ENCODE results near the gene LMNB1. TPM values are rescaled to one million over a fixed set of nuclear protein-coding genes. Genes with fewer than 3 reads are reported as not detected.
"Not testable (repeated sequence)": the region's sequence is repeated elsewhere in the genome, so short reads cannot be mapped to it uniquely, and the experiment has no call there.

Gene LMNB1
- total and polyA plus RNA-seq, 2 donors, result 3.3 to 49.1 TPM

DNA sequence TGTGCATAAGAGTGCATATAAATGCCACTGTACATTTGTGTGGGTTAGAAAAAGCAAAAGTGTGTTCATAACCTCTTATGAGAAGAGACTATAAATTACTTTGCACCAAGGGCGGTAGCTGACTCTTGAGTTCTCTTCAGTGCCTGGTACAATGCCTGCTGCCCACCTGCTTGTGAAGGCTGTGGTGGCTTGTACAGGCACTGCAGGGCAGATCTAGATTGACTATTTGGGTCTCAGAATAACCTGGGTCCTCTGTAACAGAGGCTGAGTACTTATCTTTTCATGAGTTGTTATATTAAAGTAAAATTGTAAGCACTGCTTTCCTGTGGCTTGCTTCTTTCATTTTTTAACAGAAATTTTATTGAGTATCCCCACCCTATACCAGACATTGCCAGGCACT is 22.8 kb downstream of the LMNB1 start:
- H3K4me3 ChIP-seq (ENCODE audit: low read depth, low read length), result no peak overlapping the region
- WGBS, result 91% methylated on average over 1 of the region's 1 CpG
- H3K4me1 ChIP-seq (ENCODE audit: insufficient read depth), result no peaks in the 10 kb centered on the region
- H3K36me3 ChIP-seq (ENCODE audit: insufficient read depth), result no peaks in the 10 kb centered on the region
- no peak for DNase-seq (ENCODE audit: extremely low spot score)
- no peak overlapping the region for H3K27ac ChIP-seq (ENCODE audit: low read depth)

DNA sequence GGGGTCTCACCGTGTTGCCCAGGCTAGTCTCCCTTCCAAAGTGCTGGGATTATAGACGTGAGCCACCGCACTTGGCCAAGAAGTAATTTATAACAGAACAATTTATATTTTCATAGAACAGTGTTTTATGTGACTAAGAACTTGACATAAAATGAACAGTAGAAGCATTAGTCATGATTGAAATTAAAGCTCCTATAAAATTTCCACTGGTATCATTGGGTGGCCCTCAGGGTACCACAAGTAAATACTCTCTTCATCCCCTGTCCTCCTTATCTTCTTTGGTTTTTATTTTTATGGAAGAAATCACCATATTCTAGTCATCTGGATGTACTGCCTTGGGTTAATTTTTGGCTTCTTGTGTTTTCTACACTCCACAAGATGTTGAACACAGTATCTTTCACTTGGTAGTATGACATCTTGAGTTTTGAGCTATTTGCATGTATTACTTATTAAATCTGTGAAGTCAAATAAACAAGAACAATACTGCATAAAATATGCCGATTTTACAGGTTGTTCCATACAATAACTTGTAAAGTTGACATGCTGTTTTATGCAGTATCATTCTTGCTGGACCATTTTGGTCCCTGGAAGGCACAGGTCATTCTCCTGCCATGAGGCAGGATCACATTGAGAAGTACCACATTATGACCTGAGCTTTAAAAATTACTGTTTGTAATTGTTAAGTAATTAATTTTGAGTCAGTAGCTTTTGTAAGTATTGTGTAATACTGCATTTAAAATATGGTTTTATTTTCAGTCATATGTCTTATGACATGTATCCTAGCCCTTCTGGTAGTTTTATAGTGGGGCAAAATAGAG is 24.4 kb downstream of the LMNB1 start:
- no peak for DNase-seq (ENCODE audit: extremely low spot score)
- H3K36me3 ChIP-seq (ENCODE audit: insufficient read depth), result no peaks in the 10 kb centered on the region
- no peak overlapping the region for H3K4me3 ChIP-seq (ENCODE audit: low read depth, low read length)
- 79% methylated on average over 4 of the region's 4 CpGs for WGBS
- H3K4me1 ChIP-seq (ENCODE audit: insufficient read depth), result no peaks in the 10 kb centered on the region
- H3K27ac ChIP-seq (ENCODE audit: low read depth), result no peak overlapping the region

DNA sequence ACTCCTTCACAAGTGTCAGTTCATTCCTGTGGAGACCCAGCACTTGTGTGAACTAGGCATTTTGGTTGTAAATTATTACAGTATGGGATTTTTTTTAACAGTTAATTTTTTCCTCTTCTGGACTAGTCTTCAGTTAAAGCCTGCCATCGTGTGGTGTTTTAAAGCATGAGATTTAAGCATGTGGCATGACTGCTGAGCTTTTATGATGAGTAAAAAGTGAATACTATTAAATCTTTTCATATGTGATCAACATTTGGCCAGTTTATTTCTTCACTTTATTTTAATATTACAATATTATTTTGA is 25.0 kb downstream of the LMNB1 start:
- Histone ChIP-seq H3K36me3 (ENCODE audit: insufficient read depth) (no peaks in the 10 kb centered on the region), H3K4me1 (ENCODE audit: insufficient read depth) (no peaks in the 10 kb centered on the region), H3K27ac (ENCODE audit: low read depth) (no peak overlapping the region), H3K4me3 (ENCODE audit: low read depth, low read length) (no peak overlapping the region)
- no peak for DNase-seq (ENCODE audit: extremely low spot score)
- 21% methylated on average over 1 of the region's 1 CpG for WGBS

DNA sequence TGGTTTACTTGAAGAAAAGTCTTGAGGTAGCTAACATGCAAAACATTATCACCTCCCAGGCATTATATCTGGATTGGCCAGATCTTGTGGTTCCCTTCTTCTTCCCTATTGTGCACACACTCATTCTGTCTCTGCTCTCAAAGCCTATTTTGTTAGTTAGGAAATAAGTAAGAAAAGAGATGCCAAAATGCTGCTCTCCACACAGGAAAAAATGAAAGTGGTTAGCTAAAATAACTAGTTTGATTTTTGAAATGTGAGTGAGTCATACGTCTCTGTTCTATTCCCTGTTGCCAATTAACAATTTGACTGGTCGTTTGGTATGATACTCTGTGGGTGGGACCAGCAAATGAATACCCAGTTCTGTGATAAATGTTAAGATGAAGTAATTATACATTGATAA is 28.1 kb downstream of the LMNB1 start:
- Histone ChIP-seq H3K27ac (ENCODE audit: low read depth) (no peak overlapping the region), H3K4me1 (ENCODE audit: insufficient read depth) (no peaks in the 10 kb centered on the region), H3K36me3 (ENCODE audit: insufficient read depth) (no peaks in the 10 kb centered on the region), H3K4me3 (ENCODE audit: low read depth, low read length) (no peak overlapping the region)
- 56% methylated on average over 2 of the region's 2 CpGs for WGBS
- no peak for DNase-seq (ENCODE audit: extremely low spot score)

DNA sequence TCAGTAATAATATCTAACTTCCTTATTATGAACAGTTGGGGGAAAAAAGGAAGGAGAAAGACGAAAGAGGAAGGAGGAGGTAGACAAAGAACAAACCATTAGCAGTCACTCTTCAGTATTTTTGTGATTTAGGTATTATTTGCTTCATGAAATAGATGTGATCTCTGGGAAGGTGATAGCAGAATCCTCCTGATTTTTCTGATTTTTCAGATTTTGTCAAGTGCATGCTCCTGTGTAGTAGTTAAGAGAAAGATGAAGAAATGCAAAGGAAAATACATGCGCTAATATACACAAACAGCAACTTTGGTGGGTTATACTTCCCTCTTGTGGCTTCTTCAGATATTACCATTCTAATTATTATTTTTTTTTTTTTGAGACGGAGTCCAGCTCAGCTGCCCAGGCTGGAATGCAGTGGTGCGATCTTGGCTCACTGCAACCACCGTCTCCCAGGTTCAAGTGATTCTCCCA is 31.6 kb downstream of the LMNB1 start:
- 54% methylated on average over 5 of the region's 5 CpGs for WGBS
- H3K27ac ChIP-seq (ENCODE audit: low read depth), result no peak overlapping the region
- no peaks in the 10 kb centered on the region for H3K36me3 ChIP-seq (ENCODE audit: insufficient read depth)
- H3K4me1 ChIP-seq (ENCODE audit: insufficient read depth), result no peaks in the 10 kb centered on the region
- no peak overlapping the region for H3K4me3 ChIP-seq (ENCODE audit: low read depth, low read length)
- DNase-seq (ENCODE audit: extremely low spot score), result no peak

DNA sequence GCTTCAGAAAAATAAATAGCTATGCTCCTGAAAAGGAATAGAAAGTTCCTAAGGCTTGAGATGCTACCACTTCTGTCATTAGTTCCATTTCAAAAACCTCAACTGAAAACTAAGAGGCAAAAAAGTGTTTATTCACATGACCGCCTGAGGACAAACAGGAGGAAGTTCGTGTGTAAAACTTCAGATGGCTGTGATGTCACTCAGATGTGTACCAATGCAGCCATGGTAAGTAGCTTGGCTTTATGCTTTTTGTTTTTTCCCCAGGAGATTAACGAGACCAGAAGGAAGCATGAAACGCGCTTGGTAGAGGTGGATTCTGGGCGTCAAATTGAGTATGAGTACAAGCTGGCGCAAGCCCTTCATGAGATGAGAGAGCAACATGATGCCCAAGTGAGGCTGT is 33.0 kb downstream of the LMNB1 start:
- no peaks in the 10 kb centered on the region for H3K4me1 ChIP-seq (ENCODE audit: insufficient read depth)
- 94% methylated on average over 7 of the region's 7 CpGs for WGBS
- H3K4me3 ChIP-seq (ENCODE audit: low read depth, low read length), result no peak overlapping the region
- H3K27ac ChIP-seq (ENCODE audit: low read depth), result no peak overlapping the region
- DNase-seq (ENCODE audit: extremely low spot score), result no peak
- H3K36me3 ChIP-seq (ENCODE audit: insufficient read depth), result no peaks in the 10 kb centered on the region

DNA sequence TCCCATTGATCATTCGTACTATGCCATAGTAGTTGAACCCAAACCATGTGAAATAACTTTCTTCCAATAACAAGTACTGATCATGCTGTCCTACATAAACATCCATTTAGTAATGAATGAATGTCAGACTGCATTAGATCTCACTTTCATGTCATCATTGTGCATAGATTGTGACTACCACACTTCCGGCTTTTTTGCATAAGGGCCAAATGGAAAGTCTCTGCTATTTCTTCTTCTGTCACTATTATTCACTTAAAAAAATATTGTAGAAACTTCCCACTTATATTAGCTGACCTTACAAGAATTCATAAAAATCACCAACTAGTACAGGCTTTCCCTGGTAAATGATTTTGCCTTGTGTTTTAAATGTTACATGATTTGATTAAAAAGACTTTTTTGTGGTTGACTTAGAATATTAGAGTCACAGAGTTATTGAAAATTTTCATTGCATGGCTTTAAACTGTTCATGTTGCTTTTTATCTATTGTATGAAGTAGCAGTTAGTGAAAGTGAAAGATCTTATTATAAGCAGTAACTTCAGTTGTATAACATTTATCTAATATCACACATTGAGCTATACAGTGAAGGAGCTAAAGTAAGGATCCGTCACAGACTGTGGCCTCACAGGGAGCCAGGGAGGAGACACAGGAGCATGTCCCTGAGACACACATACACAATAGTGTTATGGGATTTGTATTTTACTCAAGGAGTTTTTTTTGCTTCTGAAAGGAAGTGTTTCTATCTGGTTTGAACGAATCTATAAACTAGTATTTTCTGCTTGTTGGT is 33.9 kb downstream of the LMNB1 start:
- no peaks in the 10 kb centered on the region for H3K36me3 ChIP-seq (ENCODE audit: insufficient read depth)
- no peak for DNase-seq (ENCODE audit: extremely low spot score)
- H3K4me1 ChIP-seq (ENCODE audit: insufficient read depth), result no peaks in the 10 kb centered on the region
- H3K27ac ChIP-seq (ENCODE audit: low read depth), result no peak overlapping the region
- H3K4me3 ChIP-seq (ENCODE audit: low read depth, low read length), result no peak overlapping the region
- 86% methylated on average over 4 of the region's 4 CpGs for WGBS

DNA sequence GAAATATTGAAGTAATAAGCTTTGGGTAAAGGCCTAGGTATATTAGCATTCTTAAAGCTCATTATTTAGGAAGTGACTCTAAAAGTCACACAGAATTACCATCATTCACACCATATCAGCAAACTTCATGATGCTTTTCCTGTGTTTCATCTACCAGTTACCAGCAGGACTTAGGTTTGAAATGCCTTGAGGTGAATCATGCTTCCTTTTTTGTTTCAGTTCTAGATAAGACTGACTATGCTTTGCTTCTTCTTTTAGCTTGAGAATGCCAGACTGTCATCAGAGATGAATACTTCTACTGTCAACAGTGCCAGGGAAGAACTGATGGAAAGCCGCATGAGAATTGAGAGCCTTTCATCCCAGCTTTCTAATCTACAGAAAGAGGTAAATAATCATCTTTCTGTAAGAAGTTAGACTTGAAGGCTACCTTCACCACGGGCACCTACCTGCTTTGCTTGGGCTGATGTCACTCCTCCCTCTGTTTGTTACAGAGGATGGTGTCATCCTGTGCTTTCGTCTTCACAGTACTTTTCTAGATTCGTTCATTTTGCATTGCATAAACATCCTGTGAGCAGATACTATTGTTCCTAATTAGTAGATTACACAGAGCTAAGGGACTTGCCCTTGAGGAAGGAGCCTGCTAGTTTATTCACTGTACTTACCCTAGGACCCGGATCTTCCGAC is 34.7 kb downstream of the LMNB1 start:
- no peaks in the 10 kb centered on the region for H3K4me1 ChIP-seq (ENCODE audit: insufficient read depth)
- H3K27ac ChIP-seq (ENCODE audit: low read depth), result no peak overlapping the region
- H3K36me3 ChIP-seq (ENCODE audit: insufficient read depth), result no peaks in the 10 kb centered on the region
- DNase-seq (ENCODE audit: extremely low spot score), result no peak
- no peak overlapping the region for H3K4me3 ChIP-seq (ENCODE audit: low read depth, low read length)
- WGBS, result 85% methylated on average over 6 of the region's 6 CpGs

DNA sequence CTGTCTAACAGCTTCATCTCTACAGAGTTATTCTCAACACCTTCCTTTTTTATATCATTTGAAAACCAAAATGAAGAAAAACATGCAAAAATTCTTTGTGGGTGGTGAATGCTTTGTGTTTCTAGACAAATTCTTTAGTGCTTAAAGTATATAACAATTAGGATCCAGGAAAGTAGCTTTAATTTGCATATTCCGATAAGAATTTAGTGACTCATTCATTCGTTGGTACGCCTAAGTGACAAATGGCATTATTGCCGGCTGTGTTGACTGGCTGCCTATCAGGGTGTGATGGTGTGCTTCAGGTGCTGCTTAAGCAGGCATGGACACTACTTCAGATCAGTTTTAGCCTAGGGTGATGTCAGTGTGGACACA is 35.2 kb downstream of the LMNB1 start:
- no peak for DNase-seq (ENCODE audit: extremely low spot score)

DNA sequence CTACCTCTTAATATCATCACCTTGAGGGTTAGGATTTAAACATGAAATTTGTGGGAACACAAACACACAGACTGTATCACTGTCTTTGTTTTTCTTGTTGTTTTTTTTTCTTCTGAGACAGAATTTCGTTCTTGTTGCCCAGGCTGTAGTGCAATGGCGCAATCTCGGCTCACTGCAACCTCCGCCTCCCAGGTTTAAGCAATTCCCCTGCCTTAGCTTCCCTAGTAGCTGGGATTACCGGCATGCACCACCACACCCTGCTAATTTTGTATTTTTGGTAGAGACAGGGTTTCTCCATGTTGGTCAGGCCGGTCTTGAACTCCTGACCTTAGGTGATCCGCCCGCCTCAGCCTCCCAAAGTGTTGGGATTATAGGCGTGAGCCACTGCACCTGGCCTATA is 36.9 kb downstream of the LMNB1 start:
- H3K4me1 ChIP-seq (ENCODE audit: insufficient read depth); H3K4me3 ChIP-seq (ENCODE audit: low read depth, low read length); H3K36me3 ChIP-seq (ENCODE audit: insufficient read depth); DNase-seq (ENCODE audit: extremely low spot score); H3K27ac ChIP-seq (ENCODE audit: low read depth): not testable (repeated sequence)
- 90% methylated on average over 9 of the region's 9 CpGs for WGBS

More for the DNA sequence above, 35.2 kb downstream of the LMNB1 start:
- H3K4me1 ChIP-seq (ENCODE audit: insufficient read depth), result no peaks in the 10 kb centered on the region
- H3K4me3 ChIP-seq (ENCODE audit: low read depth, low read length), result no peak overlapping the region
- H3K27ac ChIP-seq (ENCODE audit: low read depth), result no peak overlapping the region
- WGBS, result 70% methylated on average over 4 of the region's 4 CpGs
- no peaks in the 10 kb centered on the region for H3K36me3 ChIP-seq (ENCODE audit: insufficient read depth)

DNA sequence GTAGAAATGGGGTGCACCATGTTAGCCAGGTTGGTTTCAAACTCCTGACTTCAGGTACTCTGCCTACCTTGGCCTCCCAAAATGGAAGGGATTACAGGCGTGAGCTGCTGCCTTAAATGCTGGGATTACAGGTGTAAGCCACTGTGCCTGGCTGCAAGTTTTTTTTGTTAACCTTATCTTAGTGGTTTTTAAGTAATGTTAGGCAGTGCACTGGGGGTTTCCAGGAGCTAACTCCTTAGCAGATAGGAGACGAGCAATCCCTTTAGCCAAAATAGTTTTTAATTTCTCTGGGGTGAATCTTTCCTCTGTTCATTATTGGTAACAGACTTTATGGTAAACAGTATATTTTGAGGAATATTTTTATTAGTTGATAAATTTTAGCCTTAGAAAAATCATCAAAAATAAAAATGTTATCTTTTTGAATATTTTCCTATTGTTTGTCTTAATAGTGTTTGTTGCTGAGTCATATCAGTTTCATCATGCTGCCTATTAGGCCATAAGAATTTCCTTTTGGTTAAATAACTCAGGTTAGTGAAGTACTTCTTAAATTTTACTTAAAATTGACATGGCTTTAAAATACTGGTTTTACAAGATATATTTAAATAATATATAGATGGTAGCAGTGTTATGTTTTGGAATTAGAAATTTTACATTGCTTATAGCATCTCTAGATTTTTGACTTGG is 37.9 kb downstream of the LMNB1 start:
- Histone ChIP-seq H3K4me3 (ENCODE audit: low read depth, low read length) (no peak overlapping the region), H3K36me3 (ENCODE audit: insufficient read depth) (peaks cover 2% of the 10 kb centered on the region), H3K4me1 (ENCODE audit: insufficient read depth) (no peaks in the 10 kb centered on the region), H3K27ac (ENCODE audit: low read depth) (no peak overlapping the region)
- DNase-seq (ENCODE audit: extremely low spot score), result no peak
- over 99% methylated on average over 2 of the region's 2 CpGs for WGBS

DNA sequence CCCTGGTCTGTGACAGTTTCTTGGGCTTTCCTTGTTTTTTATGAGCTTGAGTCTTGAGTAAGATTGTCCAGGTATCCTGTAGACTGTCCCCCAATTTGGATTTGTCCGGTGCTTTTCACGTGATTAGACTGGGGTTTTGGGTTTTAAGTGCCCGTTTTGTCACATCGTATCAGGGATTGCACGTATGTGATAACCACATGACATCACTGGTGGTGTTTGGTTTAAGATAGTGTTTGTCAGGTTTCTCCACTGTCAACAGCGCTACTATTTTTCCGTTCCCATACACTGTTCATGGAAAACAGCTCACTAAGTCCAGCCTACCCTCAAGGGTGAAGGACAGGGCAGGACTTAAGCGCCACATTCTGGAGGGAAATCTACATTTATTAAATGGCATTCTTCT is 39.7 kb downstream of the LMNB1 start:
- H3K27ac ChIP-seq (ENCODE audit: low read depth), result no peak overlapping the region
- H3K36me3 ChIP-seq (ENCODE audit: insufficient read depth), result peaks cover 2% of the 10 kb centered on the region
- H3K4me1 ChIP-seq (ENCODE audit: insufficient read depth), result no peaks in the 10 kb centered on the region
- 97% methylated on average over 8 of the region's 8 CpGs for WGBS
- no peak for DNase-seq (ENCODE audit: extremely low spot score)
- no peak overlapping the region for H3K4me3 ChIP-seq (ENCODE audit: low read depth, low read length)

DNA sequence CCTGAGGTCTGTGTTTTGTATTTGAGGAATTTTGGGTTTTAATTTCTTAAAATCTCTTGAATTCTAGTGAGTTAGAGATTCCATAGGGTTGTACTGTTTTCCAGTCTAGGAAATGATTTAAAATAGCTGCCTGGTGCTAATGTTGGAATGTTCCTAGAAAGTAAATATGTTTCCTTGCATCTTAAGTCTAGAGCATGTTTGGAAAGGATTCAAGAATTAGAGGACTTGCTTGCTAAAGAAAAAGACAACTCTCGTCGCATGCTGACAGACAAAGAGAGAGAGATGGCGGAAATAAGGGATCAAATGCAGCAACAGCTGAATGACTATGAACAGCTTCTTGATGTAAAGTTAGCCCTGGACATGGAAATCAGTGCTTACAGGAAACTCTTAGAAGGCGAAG is 41.8 kb downstream of the LMNB1 start:
- Histone ChIP-seq H3K36me3 (ENCODE audit: insufficient read depth) (peaks cover 2% of the 10 kb centered on the region), H3K4me1 (ENCODE audit: insufficient read depth) (no peaks in the 10 kb centered on the region), H3K4me3 (ENCODE audit: low read depth, low read length) (no peak overlapping the region), H3K27ac (ENCODE audit: low read depth) (no peak overlapping the region)
- DNase-seq (ENCODE audit: extremely low spot score), result no peak
- 95% methylated on average over 4 of the region's 4 CpGs for WGBS
